ENCODE measurements around the gene PROC.

The PROC gene

DNA sequence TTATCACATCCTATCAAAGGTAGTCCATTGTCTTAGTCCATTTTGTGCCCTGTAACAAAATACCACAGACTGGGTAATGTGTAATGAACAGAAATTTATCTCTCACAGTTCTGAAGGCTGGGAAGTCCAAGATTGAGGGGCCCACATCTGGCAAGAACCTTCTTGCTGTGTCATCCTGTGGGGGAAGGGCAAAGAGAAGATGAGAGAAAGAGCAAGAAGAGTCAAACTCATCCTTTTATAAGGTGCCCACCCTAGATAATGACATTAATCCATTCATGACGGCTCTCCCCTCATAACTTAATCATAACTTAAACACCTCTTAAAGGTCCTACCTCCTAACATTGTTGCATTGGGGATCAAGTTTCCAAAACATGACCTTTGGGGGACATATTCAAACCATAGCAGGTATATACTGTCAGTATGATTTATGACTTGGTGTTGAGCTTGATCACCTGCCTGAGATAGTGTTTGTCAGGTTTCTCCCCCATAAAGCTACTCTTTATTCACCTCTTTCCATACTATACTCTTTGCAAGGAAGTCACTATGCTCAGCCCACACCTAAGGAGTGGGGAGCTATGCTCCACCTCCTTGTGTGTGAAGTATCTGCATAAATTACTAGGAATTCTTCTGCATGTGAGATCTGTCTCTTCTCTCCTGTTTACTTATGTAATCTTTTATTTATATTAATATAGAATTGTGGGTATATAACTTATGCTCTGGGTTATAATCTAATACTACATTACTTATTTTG lies 25.2 kb upstream of the PROC start:
- H3K27me3 ChIP-seq (ENCODE audit: control insufficient read depth in 5 of 5, insufficient read depth in 4 of 5, low read length in 5 of 5): peaks cover 0 to under 1% (median 0%) of the 10 kb centered on the region in 5 donors
- no peak overlapping the region for H3K9ac ChIP-seq (ENCODE audit: low read length in 5 of 5)
- no peaks in the 10 kb centered on the region for H3K9me3 ChIP-seq (ENCODE audit: control insufficient read depth in 5 of 5, low read length in 5 of 5)
- no peak overlapping the region for H3K4me3 ChIP-seq (ENCODE audit: low read depth in 1 of 5, low read length in 5 of 5)
- no peak overlapping the region for H3K27ac ChIP-seq (ENCODE audit: low read depth, low read length)
- no peaks in the 10 kb centered on the region for H3K36me3 ChIP-seq (ENCODE audit: control insufficient read depth in 5 of 5, insufficient read depth in 5 of 5, low read length in 5 of 5)
- H3K4me1 ChIP-seq (ENCODE audit: control insufficient read depth in 5 of 5, insufficient read depth in 5 of 5, low read length in 5 of 5): peaks cover 0 to 18% (median 14%) of the 10 kb centered on the region in 5 donors

DNA sequence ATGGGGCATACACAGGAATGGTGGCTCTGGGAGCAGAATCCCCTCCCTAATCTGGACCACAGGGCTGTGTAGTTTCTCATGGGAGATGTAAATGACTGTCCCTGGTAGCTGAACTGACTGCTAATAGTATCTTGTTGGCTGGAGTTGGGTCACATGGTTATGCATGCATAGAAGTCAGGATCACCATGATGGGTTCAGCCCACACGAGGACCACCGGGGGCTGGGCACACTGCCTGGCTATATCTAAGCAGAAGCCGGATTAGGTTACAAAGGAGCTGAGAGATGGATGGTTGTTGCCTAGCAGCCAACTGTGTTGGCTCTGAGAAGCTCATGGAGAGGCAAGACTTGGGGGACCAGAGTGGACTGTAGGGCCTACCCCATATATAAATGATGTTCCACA lies 23.7 kb upstream of the PROC start:
- Histone ChIP-seq H3K36me3 (ENCODE audit: control insufficient read depth in 5 of 5, insufficient read depth in 5 of 5, low read length in 5 of 5) (no peaks in the 10 kb centered on the region), H3K9me3 (ENCODE audit: control insufficient read depth in 5 of 5, low read length in 5 of 5) (no peaks in the 10 kb centered on the region), H3K4me1 (ENCODE audit: control insufficient read depth in 5 of 5, insufficient read depth in 5 of 5, low read length in 5 of 5) (peaks cover 0 to 15% (median 10%) of the 10 kb centered on the region in 5 donors), H3K27ac (ENCODE audit: low read depth, low read length) (no peak overlapping the region), H3K9ac (ENCODE audit: low read length in 5 of 5) (no peak overlapping the region), H3K4me3 (ENCODE audit: low read depth in 1 of 5, low read length in 5 of 5) (no peak overlapping the region), H3K27me3 (ENCODE audit: control insufficient read depth in 5 of 5, insufficient read depth in 4 of 5, low read length in 5 of 5) (peaks cover 0 to 2% (median 0%) of the 10 kb centered on the region in 5 donors)

DNA sequence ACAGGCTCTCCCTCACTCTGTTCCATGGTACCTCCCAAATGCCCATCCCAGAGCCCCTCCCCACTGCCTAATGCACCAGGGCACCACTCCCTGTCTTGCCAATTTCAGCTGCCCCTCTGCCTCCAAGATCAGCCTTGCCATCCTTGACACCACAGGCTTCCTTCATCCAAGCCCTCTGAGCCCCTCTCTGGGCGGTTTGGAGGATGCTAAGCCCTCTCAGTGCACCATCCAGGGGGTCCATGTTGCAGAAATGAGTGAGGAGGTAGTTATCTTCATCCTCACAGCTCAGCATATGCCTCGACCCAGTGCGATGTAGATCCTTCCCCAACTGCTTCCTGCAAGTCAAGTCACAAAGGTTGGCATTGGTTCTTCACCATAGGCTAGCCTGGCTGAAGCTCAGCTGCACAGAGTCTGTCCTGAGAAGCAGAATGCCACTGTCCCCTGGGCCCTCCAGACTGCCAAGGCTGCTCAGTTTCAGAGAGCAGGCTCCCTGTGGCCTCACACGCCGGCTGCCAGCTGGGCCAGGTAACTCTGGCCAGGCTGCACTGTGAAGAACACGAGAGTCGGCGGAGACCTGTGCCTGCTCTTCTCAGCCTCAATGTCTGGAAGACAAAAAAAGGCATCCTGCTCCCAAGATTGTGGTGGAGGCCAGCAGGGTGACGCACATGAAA lies 20.5 kb upstream of the PROC start:
- Histone ChIP-seq H3K36me3 (ENCODE audit: control insufficient read depth in 5 of 5, insufficient read depth in 5 of 5, low read length in 5 of 5) (no peaks in the 10 kb centered on the region), H3K27ac (ENCODE audit: low read depth, low read length) (no peak overlapping the region), H3K9ac (ENCODE audit: low read length in 5 of 5) (no peak overlapping the region), H3K4me1 (ENCODE audit: control insufficient read depth in 5 of 5, insufficient read depth in 5 of 5, low read length in 5 of 5) (peaks cover 0 to 19% (median 19%) of the 10 kb centered on the region in 5 donors), H3K9me3 (ENCODE audit: control insufficient read depth in 5 of 5, low read length in 5 of 5) (no peaks in the 10 kb centered on the region), H3K27me3 (ENCODE audit: control insufficient read depth in 5 of 5, insufficient read depth in 4 of 5, low read length in 5 of 5) (peaks cover 0 to 2% (median 0%) of the 10 kb centered on the region in 5 donors), H3K4me3 (ENCODE audit: low read depth in 1 of 5, low read length in 5 of 5) (no peak overlapping the region)

DNA sequence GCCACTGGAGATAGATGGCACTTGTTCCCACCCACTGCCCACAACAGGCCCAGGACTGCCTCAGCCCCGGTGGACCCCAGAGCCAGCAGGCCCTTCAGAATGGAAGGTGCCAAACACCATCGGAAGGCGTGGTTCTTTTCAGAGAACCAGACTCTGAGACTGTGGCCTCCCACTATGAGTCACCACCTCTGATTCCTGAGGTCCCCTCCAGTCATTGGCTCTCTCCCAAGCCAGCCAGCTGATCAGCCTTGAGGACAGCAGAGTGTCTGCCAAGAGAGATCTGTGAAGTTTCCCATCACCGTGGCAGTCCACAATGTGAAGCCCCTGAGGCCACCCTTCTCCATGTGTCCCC lies 20.0 kb upstream of the PROC start:
- no peak overlapping the region for H3K4me3 ChIP-seq (ENCODE audit: low read depth in 1 of 5, low read length in 5 of 5)
- no peak overlapping the region for H3K27ac ChIP-seq (ENCODE audit: low read depth, low read length)
- H3K9me3 ChIP-seq (ENCODE audit: control insufficient read depth in 5 of 5, low read length in 5 of 5): no peaks in the 10 kb centered on the region
- no peaks in the 10 kb centered on the region for H3K36me3 ChIP-seq (ENCODE audit: control insufficient read depth in 5 of 5, insufficient read depth in 5 of 5, low read length in 5 of 5)
- H3K4me1 ChIP-seq (ENCODE audit: control insufficient read depth in 5 of 5, insufficient read depth in 5 of 5, low read length in 5 of 5): peaks cover 0 to 19% (median 19%) of the 10 kb centered on the region in 5 donors
- H3K27me3 ChIP-seq (ENCODE audit: control insufficient read depth in 5 of 5, insufficient read depth in 4 of 5, low read length in 5 of 5): peaks cover 0 to 2% (median 0%) of the 10 kb centered on the region in 5 donors
- no peak overlapping the region for H3K9ac ChIP-seq (ENCODE audit: low read length in 5 of 5)

DNA sequence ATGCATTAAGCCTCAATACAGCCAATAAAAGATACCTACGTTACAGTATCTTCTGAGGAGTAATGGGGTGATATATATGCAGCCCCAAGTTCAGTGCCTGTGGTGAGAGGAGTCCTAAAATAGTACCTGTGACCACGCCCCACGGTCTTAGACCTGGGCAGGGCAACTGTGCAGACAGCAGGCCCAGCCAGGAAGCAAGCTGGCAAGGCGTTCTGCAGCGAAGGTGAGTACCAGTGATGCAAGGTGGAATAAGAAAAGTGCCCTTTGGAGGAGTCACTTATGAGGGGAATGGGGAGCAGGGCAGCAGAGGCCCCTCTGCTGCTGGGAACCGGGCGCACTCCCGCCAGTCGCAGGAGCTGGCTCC lies 17.7 kb upstream of the PROC start:
- Histone ChIP-seq H3K27me3 (ENCODE audit: control insufficient read depth in 5 of 5, insufficient read depth in 4 of 5, low read length in 5 of 5) (peaks cover 0 to 2% (median 0%) of the 10 kb centered on the region in 5 donors), H3K27ac (ENCODE audit: low read depth, low read length) (no peak overlapping the region), H3K9me3 (ENCODE audit: control insufficient read depth in 5 of 5, low read length in 5 of 5) (no peaks in the 10 kb centered on the region), H3K36me3 (ENCODE audit: control insufficient read depth in 5 of 5, insufficient read depth in 5 of 5, low read length in 5 of 5) (no peaks in the 10 kb centered on the region), H3K4me3 (ENCODE audit: low read depth in 1 of 5, low read length in 5 of 5) (peak overlapping the region in 1 of 5 donors; percentile 41), H3K9ac (ENCODE audit: low read length in 5 of 5) (no peak overlapping the region), H3K4me1 (ENCODE audit: control insufficient read depth in 5 of 5, insufficient read depth in 5 of 5, low read length in 5 of 5) (peaks cover 0 to 31% (median 26%) of the 10 kb centered on the region in 5 donors)

DNA sequence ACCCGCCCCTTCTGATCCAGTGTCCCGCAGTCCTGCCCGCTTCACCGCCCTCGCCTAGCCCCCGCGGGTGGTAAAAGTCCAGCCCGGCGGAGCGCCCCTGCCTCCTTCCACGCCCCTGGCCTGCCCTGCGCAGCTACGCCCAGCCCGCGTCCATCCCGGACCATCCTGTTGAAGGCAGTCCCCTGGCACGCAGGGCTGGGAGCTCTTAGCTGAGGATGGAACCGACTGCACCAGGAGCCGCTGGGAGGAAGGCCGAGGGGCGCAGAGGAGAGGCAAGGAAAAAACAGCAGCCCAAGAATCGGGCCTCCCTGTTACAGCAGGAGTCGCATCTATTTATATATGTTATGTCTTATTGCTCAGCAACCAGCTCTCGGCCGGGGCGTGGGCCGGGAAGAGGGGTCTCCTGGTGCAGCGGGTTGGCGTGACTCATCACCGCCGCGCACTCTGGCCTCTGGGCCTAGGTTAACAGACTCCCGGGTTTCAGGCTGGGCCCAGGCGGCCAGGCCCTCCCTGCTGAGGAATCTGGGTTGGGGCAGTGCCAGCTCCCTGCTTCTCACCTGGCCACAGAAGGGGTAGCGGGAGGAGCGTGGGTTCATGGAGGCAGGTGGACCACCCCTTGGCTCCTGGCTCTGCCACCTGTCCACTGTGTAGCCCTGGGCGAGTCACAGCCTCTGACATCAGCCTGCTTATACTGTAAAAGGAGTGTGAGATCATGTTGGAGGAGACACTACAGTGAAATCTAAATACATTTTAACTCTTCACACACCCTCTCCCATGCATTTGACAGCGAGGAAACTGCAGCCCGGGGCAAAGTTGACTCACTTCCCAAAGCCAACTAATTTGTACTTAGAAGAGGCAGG lies 17.1 kb upstream of the PROC start:
- Histone ChIP-seq H3K9me3 (ENCODE audit: control insufficient read depth in 5 of 5, low read length in 5 of 5) (no peaks in the 10 kb centered on the region), H3K4me1 (ENCODE audit: control insufficient read depth in 5 of 5, insufficient read depth in 5 of 5, low read length in 5 of 5) (peaks cover 0 to 35% (median 30%) of the 10 kb centered on the region in 5 donors), H3K27ac (ENCODE audit: low read depth, low read length) (no peak overlapping the region), H3K4me3 (ENCODE audit: low read depth in 1 of 5, low read length in 5 of 5) (peak overlapping the region in 1 of 5 donors; percentile 41), H3K27me3 (ENCODE audit: control insufficient read depth in 5 of 5, insufficient read depth in 4 of 5, low read length in 5 of 5) (peaks cover 0 to 2% (median 0%) of the 10 kb centered on the region in 5 donors), H3K9ac (ENCODE audit: low read length in 5 of 5) (peak overlapping the region in 1 of 5 donors; percentile 10), H3K36me3 (ENCODE audit: control insufficient read depth in 5 of 5, insufficient read depth in 5 of 5, low read length in 5 of 5) (no peaks in the 10 kb centered on the region)

DNA sequence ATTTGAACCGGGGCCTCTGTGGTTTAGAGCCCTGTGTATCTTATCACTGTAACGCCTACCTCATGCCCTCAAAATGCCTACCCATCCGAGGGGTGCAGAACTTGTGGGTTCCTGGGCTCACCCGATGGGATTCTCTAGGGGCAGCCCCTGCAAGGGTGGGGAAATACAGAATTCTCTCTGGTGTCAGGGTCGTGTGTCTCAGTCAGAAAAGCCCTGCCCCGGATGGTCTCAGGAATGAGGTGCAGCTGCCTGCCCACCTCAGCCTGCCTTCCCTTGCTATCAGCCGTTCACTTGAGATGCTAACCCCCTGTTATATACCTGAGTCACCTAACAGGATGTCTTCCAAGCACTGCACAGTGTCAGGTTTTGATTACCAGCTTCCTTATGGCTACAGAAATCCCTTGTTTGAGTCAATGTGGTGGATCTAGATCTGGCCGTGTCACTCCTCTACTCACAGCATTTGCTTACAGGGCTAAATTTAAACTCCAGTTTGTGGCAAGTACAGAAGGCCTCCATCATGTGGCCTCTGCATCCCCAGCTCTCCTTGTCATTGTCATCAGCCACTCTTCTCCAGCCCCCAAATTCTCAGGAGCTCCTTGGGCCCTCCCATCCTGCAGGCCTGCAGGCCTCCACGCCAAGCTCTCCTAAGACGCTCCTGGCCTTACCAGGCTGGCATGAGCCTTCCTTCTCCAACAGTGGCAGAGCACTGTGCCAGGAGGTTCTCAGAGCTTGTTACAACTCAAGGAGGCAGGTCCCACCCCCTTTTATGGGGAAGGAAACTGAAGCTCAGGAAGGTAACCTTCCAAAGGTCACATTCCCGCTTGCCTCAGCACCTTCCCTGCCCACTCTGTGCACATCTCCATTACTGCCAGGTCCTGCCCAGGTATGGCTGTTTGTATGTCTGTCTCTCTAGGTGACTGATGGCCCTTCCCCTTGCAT lies 16.2 kb upstream of the PROC start:
- H3K9ac ChIP-seq (ENCODE audit: low read length in 5 of 5): no peak overlapping the region
- H3K4me1 ChIP-seq (ENCODE audit: control insufficient read depth in 5 of 5, insufficient read depth in 5 of 5, low read length in 5 of 5): peaks cover 0 to 40% (median 34%) of the 10 kb centered on the region in 5 donors
- H3K9me3 ChIP-seq (ENCODE audit: control insufficient read depth in 5 of 5, low read length in 5 of 5): no peaks in the 10 kb centered on the region
- H3K36me3 ChIP-seq (ENCODE audit: control insufficient read depth in 5 of 5, insufficient read depth in 5 of 5, low read length in 5 of 5): no peaks in the 10 kb centered on the region
- H3K27ac ChIP-seq (ENCODE audit: low read depth, low read length): no peak overlapping the region
- H3K4me3 ChIP-seq (ENCODE audit: low read depth in 1 of 5, low read length in 5 of 5): no peak overlapping the region
- peaks cover 0 to 2% (median 0%) of the 10 kb centered on the region in 5 donors for H3K27me3 ChIP-seq (ENCODE audit: control insufficient read depth in 5 of 5, insufficient read depth in 4 of 5, low read length in 5 of 5)

DNA sequence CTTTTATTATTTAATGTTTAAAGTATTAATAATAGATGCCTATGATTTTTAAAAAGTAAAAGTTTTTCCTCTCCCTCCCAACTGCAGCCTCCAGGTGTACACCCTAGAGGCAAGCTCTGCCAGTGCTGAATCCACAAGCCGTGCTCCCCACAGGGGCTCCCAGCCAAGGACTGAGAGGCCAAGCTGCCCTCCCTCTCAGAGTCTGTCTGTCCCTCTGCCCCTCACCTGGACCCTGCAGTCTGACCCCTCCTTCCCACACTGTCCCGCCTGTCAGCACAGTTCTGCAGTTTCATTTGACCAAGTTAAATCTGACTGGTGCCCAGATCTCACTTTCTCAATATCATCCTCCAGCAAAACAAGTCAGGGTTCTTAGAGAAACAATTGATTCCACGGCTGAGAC lies 14.8 kb upstream of the PROC start:
- Histone ChIP-seq H3K9me3 (ENCODE audit: control insufficient read depth in 5 of 5, low read length in 5 of 5) (no peaks in the 10 kb centered on the region), H3K4me3 (ENCODE audit: low read depth in 1 of 5, low read length in 5 of 5) (no peak overlapping the region), H3K27me3 (ENCODE audit: control insufficient read depth in 5 of 5, insufficient read depth in 4 of 5, low read length in 5 of 5) (no peaks in the 10 kb centered on the region), H3K27ac (ENCODE audit: low read depth, low read length) (no peak overlapping the region), H3K4me1 (ENCODE audit: control insufficient read depth in 5 of 5, insufficient read depth in 5 of 5, low read length in 5 of 5) (peaks cover 0 to 40% (median 35%) of the 10 kb centered on the region in 5 donors), H3K9ac (ENCODE audit: low read length in 5 of 5) (no peak overlapping the region), H3K36me3 (ENCODE audit: control insufficient read depth in 5 of 5, insufficient read depth in 5 of 5, low read length in 5 of 5) (no peaks in the 10 kb centered on the region)

DNA sequence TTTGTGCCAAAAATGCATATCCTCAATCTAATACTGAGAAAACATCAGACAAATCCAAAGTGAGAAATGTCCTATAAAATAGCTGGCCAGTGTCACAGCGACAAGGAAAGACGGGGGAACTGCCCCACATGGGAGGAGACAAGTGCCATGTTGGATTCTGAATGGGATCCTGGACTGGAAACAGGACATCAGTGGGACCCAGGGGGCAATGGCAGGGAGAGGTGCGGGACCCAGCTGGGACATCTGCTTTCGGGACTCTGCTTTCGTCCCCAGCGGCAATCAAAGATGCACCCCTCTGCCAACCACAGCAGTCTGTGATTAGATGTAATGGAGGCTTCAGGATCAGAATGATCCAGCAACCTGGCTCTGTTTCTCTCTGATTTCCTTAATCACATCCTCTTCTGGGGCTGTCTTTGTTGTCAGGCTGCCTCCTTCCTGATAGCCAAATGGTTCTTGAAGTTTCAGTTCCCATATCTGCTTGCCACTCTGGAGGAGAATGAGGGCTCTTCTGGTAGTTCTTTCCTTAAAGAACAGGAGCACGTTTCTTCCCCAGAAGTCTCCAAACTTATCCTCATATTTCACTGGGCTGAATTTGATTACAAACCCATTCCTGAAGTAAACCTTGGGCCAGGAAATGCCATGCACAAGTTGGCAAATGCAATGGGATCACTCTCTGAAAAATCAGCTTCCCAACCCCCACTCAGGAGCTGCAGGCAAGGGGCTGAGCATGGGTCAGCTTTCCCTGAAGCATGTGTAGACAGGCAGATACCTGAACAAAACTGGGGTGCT lies 13.6 kb upstream of the PROC start:
- peak overlapping the region in 1 of 5 donors; percentile 25 for H3K9ac ChIP-seq (ENCODE audit: low read length in 5 of 5)
- peaks cover 0 to 42% (median 37%) of the 10 kb centered on the region in 5 donors for H3K4me1 ChIP-seq (ENCODE audit: control insufficient read depth in 5 of 5, insufficient read depth in 5 of 5, low read length in 5 of 5)
- no peak overlapping the region for H3K4me3 ChIP-seq (ENCODE audit: low read depth in 1 of 5, low read length in 5 of 5)
- H3K27me3 ChIP-seq (ENCODE audit: control insufficient read depth in 5 of 5, insufficient read depth in 4 of 5, low read length in 5 of 5): no peaks in the 10 kb centered on the region
- no peaks in the 10 kb centered on the region for H3K9me3 ChIP-seq (ENCODE audit: control insufficient read depth in 5 of 5, low read length in 5 of 5)
- peak overlapping the region; percentile 74 for H3K27ac ChIP-seq (ENCODE audit: low read depth, low read length)
- no peaks in the 10 kb centered on the region for H3K36me3 ChIP-seq (ENCODE audit: control insufficient read depth in 5 of 5, insufficient read depth in 5 of 5, low read length in 5 of 5)

All from subcutaneous abdominal adipose tissue (tissue), 5 donors.